ENCODE results near the gene RHOBTB3.

GRCh38 chr5:95839658-95840057, 108.5 kb downstream of the RHOBTB3 start:
- TF ChIP-seq CTCF (IDR thresholded peaks at IDR 0.05; ENCODE audit: extremely low read depth in 1 of 2, insufficient read depth in 1 of 2, low read depth in 1 of 2, low read length in 2 of 2) (no peak), POLR2AphosphoS5 (IDR thresholded peaks at IDR 0.05; ENCODE audit: insufficient read depth, low read depth, low read length) (no peak), EZH2 (IDR thresholded peaks at IDR 0.05; ENCODE audit: borderline replicate concordance, low read depth, low read length, severe bottlenecking) (no peak)

Data from endothelial cell of umbilical vein (primary cell).